ENCODE results near the gene SLC29A4. TPM values are rescaled to one million over a fixed set of nuclear protein-coding genes. Genes with fewer than 3 reads are reported as not detected.
"Not testable (repeated sequence)": the region's sequence is repeated elsewhere in the genome, so short reads cannot be mapped to it uniquely, and the experiment has no call there.

The SLC29A4 gene
- polyA plus RNA-seq, 1 donor: 22.7 TPM

DNA sequence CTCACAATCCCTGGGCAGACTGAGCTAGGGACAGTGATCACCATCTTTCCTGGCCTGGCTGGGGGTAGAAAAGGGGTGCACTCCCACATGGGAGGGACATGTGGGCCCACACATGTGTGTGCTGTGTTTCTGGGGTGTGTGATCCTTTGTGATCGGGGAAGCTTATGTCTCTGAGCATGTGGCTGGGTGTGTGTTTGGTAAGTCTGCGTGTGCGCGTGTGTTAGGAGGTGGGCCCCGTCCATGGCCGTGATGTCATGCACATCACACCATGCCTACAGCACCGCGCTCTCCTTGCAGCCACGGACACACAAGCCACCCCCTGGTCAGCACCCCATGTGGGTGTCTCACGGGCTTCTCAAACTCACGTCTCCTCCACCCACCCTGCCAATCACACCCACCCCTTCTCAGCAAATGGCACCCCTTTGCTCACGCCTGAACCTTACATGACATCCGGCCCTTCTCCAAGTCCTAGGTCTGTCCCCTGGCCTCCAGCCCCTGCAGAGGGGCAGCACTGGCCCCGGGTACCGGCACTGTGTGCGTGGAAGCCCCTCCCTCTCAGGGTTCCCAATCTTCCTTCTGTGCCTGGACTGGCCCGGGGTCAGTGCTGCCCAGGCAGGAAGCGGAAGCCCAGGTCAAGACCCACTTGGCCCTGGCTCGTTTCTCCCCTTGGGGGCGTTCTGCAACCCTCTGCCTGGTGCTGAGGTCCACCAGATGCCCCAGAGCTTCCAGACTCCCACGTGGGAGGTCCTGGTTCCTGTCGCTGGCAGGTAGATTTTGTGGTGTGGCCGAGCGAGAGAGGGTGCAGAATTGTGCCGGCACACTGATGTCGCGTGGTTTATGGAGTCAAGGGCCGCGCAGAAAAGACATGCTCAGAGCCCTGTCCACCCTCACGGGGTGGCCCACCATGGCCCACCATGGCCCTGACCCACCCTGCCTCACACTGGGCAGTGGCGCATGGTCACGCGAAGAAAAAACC, 12.6 kb downstream of the SLC29A4 start:
- H3K27ac ChIP-seq (ENCODE audit: low read length): no peak overlapping the region
- H3K4me3 ChIP-seq (ENCODE audit: low read length): no peak overlapping the region
- WGBS (ENCODE audit: insufficient coverage, low lambda C conversion rate): no CpG with 5 or more reads among the region's 33 CpGs
- H3K9me3 ChIP-seq (ENCODE audit: control insufficient read depth, low read depth, low read length): peaks cover 11% of the 10 kb centered on the region
- H3K27me3 ChIP-seq (ENCODE audit: control insufficient read depth, insufficient read depth, low read length): no peaks in the 10 kb centered on the region
- peaks cover 2% of the 10 kb centered on the region for H3K4me1 ChIP-seq (ENCODE audit: control insufficient read depth, insufficient read depth, low read length)
- no peak for DNase-seq
- H3K36me3 ChIP-seq (ENCODE audit: control insufficient read depth, insufficient read depth, low read length): peaks cover 39% of the 10 kb centered on the region

DNA sequence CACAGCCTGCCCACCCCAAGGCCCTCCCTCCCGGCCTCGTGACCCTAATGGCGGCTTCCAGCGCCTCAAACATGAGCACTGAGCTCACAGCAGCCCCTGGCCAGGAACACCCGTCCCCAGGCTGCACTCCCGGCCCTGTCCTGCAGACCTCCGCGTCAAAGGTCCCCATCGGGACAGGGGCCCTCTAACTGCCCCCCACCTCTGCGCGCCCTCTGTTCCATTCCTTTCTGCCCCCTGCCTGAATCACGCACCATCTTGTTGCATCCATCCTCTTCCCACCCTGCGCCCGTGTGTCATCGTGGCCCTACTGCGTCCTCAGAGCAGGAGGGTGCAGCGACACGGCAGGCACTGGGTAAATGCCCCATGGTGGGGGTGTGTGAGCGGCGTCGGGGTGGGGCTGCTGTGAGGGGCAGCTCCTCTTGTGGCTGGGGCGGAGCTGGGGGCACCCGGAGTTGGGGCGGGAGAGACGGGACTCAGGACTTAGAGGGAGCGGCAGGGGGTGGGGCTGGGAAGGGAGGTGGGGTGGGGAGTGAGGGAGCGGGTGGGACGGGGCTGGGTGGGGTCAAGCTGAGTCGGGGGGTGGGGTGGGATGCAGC, 13.4 kb downstream of the SLC29A4 start:
- no peak overlapping the region for H3K27ac ChIP-seq (ENCODE audit: low read length)
- peaks cover 11% of the 10 kb centered on the region for H3K9me3 ChIP-seq (ENCODE audit: control insufficient read depth, low read depth, low read length)
- peaks cover 2% of the 10 kb centered on the region for H3K4me1 ChIP-seq (ENCODE audit: control insufficient read depth, insufficient read depth, low read length)
- H3K4me3 ChIP-seq (ENCODE audit: low read length): no peak overlapping the region
- WGBS (ENCODE audit: insufficient coverage, low lambda C conversion rate): 80% methylated on average over 1 of the region's 29 CpGs
- no peak for DNase-seq
- H3K27me3 ChIP-seq (ENCODE audit: control insufficient read depth, insufficient read depth, low read length): no peaks in the 10 kb centered on the region
- H3K36me3 ChIP-seq (ENCODE audit: control insufficient read depth, insufficient read depth, low read length): peaks cover 38% of the 10 kb centered on the region

DNA sequence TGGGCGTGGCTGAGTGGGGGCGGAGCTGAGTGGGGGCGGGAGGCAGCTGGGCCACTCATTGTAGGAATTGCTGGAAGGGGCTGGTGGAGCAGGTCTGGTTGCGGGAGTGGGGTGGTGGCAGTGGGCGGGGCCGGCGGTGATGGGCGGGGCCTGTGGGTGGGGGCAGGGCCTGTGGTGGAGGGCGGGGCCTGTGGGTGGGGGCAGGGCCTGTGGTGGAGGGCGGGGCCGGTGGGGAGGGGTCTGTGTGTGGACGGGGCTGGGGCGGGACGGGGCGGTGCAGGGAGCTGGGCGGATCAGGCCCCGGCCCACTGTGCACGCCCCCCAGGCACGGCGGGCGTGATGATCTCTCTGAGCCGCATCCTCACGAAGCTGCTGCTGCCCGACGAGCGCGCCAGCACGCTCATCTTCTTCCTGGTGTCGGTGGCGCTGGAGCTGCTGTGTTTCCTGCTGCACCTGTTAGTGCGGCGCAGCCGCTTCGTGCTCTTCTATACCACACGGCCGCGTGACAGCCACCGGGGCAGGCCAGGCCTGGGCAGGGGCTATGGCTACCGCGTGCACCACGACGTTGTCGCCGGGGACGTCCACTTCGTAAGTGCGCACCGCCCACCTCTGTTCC, 14.0 kb downstream of the SLC29A4 start:
- H3K4me1 ChIP-seq (ENCODE audit: control insufficient read depth, insufficient read depth, low read length): peaks cover 2% of the 10 kb centered on the region
- no peak for DNase-seq
- H3K27me3 ChIP-seq (ENCODE audit: control insufficient read depth, insufficient read depth, low read length): no peaks in the 10 kb centered on the region
- no peak overlapping the region for H3K4me3 ChIP-seq (ENCODE audit: low read length)
- H3K9me3 ChIP-seq (ENCODE audit: control insufficient read depth, low read depth, low read length): peaks cover 11% of the 10 kb centered on the region
- H3K36me3 ChIP-seq (ENCODE audit: control insufficient read depth, insufficient read depth, low read length): peaks cover 32% of the 10 kb centered on the region
- no peak overlapping the region for H3K27ac ChIP-seq (ENCODE audit: low read length)
- no CpG with 5 or more reads among the region's 48 CpGs for WGBS (ENCODE audit: insufficient coverage, low lambda C conversion rate)

DNA sequence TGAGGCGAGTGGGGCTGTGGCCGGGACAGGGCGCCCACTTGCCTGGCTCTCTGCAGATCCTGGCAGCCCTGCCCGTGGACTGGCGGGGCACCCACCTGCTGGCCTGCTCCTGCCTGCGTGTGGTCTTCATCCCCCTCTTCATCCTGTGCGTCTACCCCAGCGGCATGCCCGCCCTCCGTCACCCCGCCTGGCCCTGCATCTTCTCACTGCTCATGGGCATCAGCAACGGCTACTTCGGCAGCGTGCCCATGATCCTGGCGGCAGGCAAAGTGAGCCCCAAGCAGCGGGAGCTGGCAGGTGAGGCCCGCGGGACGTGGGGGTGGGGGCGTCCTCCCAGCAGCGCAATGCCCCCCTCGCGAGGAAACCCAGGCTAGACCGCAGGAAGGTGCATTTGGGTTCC, 17.6 kb downstream of the SLC29A4 start:
- Histone ChIP-seq H3K36me3 (ENCODE audit: control insufficient read depth, insufficient read depth, low read length) (peaks cover 17% of the 10 kb centered on the region), H3K27ac (ENCODE audit: low read length) (no peak overlapping the region), H3K9me3 (ENCODE audit: control insufficient read depth, low read depth, low read length) (peaks cover 5% of the 10 kb centered on the region), H3K4me3 (ENCODE audit: low read length) (no peak overlapping the region), H3K27me3 (ENCODE audit: control insufficient read depth, insufficient read depth, low read length) (no peaks in the 10 kb centered on the region), H3K4me1 (ENCODE audit: control insufficient read depth, insufficient read depth, low read length) (no peaks in the 10 kb centered on the region)
- WGBS (ENCODE audit: insufficient coverage, low lambda C conversion rate): no CpG with 5 or more reads among the region's 24 CpGs
- DNase-seq: no peak

DNA sequence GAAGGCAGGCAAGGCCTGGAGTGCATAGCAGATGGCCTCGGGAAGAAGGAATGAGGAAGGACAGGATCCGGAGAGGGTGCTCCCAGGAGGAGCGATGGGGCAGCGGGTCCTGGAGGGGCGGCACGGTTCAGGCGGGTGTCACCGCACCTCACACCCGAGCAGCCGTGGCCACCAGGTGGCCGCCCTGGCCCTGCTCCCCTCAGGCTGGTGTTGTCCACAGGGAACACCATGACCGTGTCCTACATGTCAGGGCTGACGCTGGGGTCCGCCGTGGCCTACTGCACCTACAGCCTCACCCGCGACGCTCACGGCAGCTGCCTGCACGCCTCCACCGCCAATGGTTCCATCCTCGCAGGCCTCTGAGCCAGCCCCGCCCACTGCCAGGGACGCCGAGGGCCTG, 19.8 kb downstream of the SLC29A4 start:
- Histone ChIP-seq H3K27me3 (ENCODE audit: control insufficient read depth, insufficient read depth, low read length) (no peaks in the 10 kb centered on the region), H3K9me3 (ENCODE audit: control insufficient read depth, low read depth, low read length) (no peaks in the 10 kb centered on the region), H3K4me1 (ENCODE audit: control insufficient read depth, insufficient read depth, low read length) (no peaks in the 10 kb centered on the region), H3K4me3 (ENCODE audit: low read length) (no peak overlapping the region), H3K36me3 (ENCODE audit: control insufficient read depth, insufficient read depth, low read length) (peaks cover 20% of the 10 kb centered on the region), H3K27ac (ENCODE audit: low read length) (no peak overlapping the region)
- DNase-seq: no peak
- WGBS (ENCODE audit: insufficient coverage, low lambda C conversion rate): no CpG with 5 or more reads among the region's 25 CpGs

DNA sequence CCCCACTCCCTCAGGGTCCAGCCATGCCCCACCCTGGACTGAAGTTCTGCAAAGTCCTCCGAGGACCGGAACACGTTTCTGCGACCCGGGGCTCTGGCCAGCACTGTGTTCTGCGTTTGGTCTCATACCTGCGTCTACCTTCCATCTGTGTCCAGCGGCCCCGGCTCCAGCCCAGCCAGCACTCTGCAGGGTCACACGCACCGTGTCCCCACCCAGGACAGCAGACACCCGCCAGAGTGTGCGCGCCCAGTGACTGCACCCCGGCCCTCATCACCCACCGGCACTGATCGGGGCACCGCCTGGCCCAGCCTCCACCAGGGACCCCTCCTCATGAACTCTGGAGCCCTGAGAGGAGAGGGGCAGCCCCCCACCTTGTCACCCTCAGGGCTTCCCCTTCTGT, 20.3 kb downstream of the SLC29A4 start:
- no peaks in the 10 kb centered on the region for H3K27me3 ChIP-seq (ENCODE audit: control insufficient read depth, insufficient read depth, low read length)
- H3K4me3 ChIP-seq (ENCODE audit: low read length): no peak overlapping the region
- H3K4me1 ChIP-seq (ENCODE audit: control insufficient read depth, insufficient read depth, low read length): no peaks in the 10 kb centered on the region
- no CpG with 5 or more reads among the region's 18 CpGs for WGBS (ENCODE audit: insufficient coverage, low lambda C conversion rate)
- H3K27ac ChIP-seq (ENCODE audit: low read length): no peak overlapping the region
- H3K9me3 ChIP-seq (ENCODE audit: control insufficient read depth, low read depth, low read length): no peaks in the 10 kb centered on the region
- DNase-seq: no peak
- peaks cover 25% of the 10 kb centered on the region for H3K36me3 ChIP-seq (ENCODE audit: control insufficient read depth, insufficient read depth, low read length)

DNA sequence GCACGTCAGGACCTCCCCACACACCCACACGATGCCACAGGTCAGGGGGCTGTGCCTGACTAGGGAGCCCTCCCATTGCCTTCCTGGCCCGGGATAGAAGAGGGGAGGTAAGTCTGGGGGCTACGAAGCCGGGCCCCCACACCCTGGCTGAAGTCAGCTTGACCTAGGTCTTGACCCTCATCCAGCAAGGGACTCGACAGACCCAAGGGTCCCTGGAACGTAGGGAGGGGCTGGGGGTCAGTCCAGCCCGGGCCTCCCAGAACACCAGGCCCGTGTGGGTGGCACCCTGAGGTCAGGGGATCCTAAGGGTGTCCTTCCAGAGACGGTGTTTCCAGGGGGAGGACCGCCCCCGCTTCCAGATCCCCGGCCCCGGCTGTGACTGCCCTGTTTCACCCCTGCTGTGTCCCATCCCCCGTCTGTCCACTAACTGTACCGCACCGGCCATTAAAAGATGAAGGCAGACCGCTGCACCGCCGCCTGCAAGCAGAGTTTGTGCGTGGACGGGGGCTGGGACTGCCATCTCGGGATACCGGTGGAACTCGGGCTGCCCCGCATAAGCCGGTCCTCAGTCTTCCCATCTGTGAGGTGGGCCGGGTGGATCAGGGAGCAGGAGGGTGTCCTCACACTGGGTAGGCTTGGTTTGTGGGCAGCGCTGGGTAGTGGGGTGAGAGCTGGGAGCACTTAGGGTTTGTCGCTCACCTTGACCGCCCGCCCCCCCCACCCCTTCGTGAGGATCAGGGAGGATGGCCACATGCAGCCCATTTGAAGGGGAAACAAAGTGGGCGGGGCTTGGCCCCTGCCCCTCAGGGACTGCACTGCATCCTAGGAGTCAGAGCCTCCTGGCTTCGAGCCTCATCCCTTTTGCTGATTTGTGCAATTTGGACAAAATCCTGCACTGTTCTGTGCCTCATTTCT, 21.1 kb downstream of the SLC29A4 start:
- Histone ChIP-seq H3K4me1 (ENCODE audit: control insufficient read depth, insufficient read depth, low read length) (no peaks in the 10 kb centered on the region), H3K27me3 (ENCODE audit: control insufficient read depth, insufficient read depth, low read length) (no peaks in the 10 kb centered on the region), H3K4me3 (ENCODE audit: low read length) (no peak overlapping the region), H3K9me3 (ENCODE audit: control insufficient read depth, low read depth, low read length) (no peaks in the 10 kb centered on the region), H3K27ac (ENCODE audit: low read length) (no peak overlapping the region), H3K36me3 (ENCODE audit: control insufficient read depth, insufficient read depth, low read length) (peaks cover 26% of the 10 kb centered on the region)
- DNase-seq: no peak
- 100% methylated on average over 1 of the region's 35 CpGs for WGBS (ENCODE audit: insufficient coverage, low lambda C conversion rate)

DNA sequence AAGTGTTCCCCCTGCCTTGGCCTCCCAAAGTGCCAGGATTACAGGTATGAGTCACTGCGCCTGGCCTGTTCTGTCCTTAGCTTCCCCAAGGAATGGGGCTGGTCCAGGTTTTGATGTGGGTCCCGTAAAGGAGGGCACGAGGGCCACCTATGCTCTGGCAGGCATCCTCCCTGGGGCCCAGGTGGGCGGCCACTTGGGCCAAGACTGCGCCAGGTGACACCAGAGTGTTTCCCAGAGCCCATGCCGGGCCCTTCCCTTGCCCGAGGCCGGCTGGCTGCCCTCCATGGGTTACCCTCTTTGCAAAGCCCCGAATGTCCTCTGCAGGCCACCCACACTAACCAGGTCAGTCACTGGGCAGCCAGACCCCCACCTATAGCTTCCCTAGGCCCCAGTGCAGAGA, 22.3 kb downstream of the SLC29A4 start:
- peaks cover 29% of the 10 kb centered on the region for H3K36me3 ChIP-seq (ENCODE audit: control insufficient read depth, insufficient read depth, low read length)
- not testable (repeated sequence) for H3K27ac ChIP-seq (ENCODE audit: low read length); H3K27me3 ChIP-seq (ENCODE audit: control insufficient read depth, insufficient read depth, low read length); H3K9me3 ChIP-seq (ENCODE audit: control insufficient read depth, low read depth, low read length); DNase-seq; H3K4me3 ChIP-seq (ENCODE audit: low read length); H3K4me1 ChIP-seq (ENCODE audit: control insufficient read depth, insufficient read depth, low read length)
- WGBS (ENCODE audit: insufficient coverage, low lambda C conversion rate): no CpG with 5 or more reads among the region's 9 CpGs

DNA sequence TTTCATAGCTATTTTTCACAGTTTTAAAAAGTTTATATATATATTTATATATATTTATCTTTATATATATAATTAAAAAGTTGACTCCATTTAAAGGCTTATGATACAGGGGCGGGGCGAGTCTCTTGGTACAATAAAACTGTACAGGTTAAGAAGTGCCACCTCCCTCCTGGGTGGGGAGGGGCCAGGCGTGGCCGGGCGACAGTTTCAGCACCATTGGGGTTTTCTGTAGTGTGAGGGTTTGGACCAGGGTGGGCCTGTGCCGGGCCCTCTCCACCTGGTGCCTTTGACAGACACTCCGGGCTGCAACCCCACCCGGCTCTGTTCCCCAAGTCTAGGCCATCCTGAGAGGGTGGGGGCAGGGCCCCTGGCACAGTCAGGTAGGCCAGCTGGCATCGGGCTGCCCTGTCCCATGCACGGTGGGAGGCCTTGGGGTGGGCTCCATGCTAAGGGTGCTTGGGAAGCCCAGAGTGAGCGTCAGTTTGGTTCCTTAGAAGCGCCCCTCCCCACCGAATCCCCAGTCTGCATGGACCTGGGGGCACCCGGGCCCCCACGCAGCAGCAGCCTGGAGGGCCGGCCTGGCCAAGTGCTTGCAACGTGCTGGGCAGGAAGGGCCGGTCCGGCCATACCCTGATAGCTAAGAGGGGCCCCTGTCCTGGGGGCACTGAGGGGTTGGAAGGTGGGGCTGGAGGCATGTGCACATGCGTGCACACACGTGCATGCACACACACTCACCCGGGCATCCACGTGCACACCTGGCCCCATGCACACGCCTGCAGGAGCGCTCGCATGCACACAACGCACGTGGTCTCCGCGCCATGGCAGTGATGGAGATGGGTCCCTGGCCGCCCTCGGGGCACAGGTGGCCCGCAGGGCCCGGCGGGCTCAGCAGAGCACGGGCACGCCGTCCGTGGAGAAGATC, 24.7 kb downstream of the SLC29A4 start:
- H3K36me3 ChIP-seq (ENCODE audit: control insufficient read depth, insufficient read depth, low read length): peaks cover 40% of the 10 kb centered on the region

More for the DNA sequence above, 24.7 kb downstream of the SLC29A4 start:
- H3K27ac ChIP-seq (ENCODE audit: low read length); DNase-seq; H3K9me3 ChIP-seq (ENCODE audit: control insufficient read depth, low read depth, low read length); H3K4me3 ChIP-seq (ENCODE audit: low read length); H3K27me3 ChIP-seq (ENCODE audit: control insufficient read depth, insufficient read depth, low read length); H3K4me1 ChIP-seq (ENCODE audit: control insufficient read depth, insufficient read depth, low read length): not testable (repeated sequence)
- no CpG with 5 or more reads among the region's 39 CpGs for WGBS (ENCODE audit: insufficient coverage, low lambda C conversion rate)

Data from large intestine (tissue), 3 donors.